ENCODE results near the gene SPTBN5.

Gene SPTBN5

DNA sequence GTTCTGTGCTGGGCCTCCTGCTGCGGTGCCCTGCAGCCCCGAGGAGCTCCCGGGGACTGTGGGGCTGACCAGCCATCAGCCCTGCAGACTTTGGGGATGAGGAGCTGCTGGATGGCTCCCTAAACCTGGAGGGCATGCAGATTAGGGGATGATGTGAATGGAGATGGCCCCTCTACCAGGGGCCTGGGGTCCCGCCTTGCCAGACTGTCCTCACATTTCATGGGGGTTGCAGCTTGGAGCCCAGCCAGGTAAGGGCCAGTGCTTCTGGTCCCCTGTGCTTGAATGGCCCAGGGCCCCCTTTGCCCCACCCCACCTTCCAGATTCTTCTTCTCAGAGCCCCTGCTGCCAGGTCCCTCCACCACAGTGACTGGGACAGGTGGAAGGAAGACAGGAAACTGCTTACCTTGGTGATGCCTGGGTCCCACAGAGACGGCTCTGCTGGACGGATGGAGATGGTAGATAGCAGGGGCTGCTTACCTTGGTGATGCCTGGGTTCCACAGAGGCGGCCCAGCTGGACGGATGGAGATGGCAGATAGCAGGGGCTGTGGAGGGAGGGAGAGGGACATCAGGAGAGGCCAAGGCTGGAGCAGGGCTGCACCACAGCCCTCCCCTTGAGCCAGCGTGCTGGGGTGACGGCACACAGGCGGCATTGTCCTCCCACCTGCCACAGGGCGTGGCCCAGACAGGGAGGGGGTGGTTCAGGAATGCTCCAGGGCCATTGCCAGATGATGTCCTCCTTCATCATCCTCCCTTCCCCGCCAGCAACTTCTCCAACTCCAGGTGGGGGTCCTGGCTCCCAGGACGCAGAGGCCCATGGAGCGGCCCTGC is at the start of gene SPTBN5:
Gene SPTBN5 (minus strand): TSS at position 632 of the 829 bp plus-strand sequence. CDS start 556 bp downstream, at position 76.
- DNase-seq: no peak

DNA sequence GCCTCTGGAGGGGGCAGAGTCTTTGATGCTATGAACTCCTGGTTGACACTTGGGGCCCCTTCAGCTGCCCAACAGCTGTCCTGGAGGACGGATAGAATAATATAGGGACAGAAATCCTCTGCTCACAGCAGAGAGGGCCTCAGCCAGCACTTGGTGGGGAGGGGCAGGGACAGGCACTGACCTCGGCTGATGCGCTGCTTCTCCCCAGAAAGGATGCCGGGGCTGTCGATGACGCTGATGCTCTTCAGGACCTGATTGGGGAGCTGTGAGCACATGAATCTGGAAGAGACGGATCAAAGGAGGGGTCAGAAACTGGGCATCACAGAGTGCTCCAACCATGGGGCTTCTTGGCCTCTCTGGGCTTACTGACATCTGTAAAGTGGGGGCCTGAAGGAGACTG is 49.0 kb upstream of the SPTBN5 start:
- no peak for DNase-seq

DNA sequence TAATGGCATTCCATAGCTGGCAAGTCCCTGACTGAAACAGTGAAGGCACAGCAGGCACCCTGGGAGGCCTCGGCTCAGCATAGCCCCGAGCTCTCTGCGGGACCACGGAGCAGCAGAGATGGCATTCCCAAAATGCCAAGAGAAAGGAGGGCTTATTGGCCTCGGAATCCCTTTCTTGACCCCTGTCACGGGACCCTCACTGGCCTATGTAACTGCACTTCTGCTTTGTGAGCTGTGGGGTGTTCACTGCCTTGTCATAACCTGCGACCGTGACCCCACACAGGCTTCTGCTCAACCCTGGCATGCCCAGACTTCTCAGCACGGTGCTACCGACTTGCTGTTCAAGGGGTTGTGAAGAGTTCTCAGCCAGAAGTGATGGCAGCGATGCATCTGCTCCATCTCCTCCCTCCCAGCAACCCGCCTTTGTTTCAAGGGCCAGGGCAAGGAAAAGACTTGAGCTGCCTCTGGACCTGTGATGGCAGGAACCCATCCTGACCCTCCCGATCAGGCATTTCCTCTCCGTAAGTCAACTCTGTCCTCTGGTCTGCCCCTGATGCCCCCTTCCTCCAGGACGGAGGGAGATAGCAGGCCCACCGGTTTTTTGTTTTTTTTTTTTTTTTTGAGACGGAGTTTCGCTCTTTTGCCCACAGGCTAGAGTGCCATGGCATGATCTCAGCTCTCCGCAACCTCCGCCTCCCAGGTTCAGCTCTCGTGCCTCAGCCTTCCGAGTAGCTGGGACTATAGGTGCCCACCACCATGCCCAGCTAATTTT is 48.0 kb upstream of the SPTBN5 start:
- no peak for DNase-seq

DNA sequence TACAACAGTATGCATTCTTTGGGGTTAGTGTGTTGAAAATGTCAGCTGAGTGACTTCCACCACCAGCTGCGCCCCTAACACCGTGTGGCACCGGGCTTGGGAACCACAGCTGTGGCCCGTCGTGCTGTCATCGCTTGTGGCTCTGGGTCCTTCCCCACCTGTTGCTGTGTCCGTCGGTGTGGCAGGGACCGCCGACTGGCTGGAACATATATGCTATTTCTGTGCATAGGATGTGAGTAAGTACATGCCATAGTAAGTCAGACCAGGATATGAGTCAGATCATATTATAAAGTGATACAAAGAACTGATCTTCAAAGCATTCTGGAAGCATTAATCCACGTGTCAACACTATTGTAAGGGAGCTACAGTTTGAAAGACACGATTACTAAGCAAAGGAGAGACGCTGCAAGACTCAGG is 46.6 kb upstream of the SPTBN5 start:
- peak in 1 of 2 donors; percentile 59 for DNase-seq

DNA sequence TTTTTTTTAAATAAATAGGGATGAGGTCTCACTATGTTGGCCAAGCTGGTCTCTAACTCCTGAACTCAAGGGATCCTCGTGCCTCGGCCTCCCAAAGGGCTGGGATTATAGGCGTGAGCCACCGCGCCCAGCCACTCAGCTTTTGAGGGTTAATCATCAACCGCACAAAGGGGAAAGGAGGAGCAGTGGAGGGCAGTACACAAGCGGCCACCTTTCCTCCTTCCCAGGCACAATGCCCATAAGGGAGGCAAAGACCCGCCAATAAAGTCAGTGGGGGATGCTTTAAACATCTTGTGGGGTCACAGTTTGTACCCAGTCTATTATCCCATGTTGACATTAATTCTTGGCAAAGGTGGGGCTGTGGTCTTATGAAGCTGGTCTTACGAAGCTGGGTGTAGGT is 46.1 kb upstream of the SPTBN5 start:
- DNase-seq: no peak

DNA sequence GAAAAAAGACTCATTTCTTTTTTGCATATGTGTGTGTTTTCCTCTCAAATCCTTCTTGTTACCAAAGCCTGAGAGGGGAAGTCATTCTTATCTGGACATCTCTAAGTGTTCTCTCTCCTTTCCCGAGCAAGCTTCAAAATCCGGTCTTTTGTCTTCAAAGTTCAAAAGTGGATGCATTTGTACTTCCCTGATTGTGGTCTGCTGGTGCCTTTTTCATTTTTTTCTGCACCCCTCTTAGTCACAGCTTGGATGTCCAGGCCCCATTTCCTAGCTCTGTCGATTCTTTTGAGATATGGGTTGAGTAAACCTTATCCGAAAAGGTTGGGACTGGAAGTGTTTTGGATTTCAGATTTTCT is 43.7 kb upstream of the SPTBN5 start:
- DNase-seq: peak in 1 of 2 donors; percentile 56

DNA sequence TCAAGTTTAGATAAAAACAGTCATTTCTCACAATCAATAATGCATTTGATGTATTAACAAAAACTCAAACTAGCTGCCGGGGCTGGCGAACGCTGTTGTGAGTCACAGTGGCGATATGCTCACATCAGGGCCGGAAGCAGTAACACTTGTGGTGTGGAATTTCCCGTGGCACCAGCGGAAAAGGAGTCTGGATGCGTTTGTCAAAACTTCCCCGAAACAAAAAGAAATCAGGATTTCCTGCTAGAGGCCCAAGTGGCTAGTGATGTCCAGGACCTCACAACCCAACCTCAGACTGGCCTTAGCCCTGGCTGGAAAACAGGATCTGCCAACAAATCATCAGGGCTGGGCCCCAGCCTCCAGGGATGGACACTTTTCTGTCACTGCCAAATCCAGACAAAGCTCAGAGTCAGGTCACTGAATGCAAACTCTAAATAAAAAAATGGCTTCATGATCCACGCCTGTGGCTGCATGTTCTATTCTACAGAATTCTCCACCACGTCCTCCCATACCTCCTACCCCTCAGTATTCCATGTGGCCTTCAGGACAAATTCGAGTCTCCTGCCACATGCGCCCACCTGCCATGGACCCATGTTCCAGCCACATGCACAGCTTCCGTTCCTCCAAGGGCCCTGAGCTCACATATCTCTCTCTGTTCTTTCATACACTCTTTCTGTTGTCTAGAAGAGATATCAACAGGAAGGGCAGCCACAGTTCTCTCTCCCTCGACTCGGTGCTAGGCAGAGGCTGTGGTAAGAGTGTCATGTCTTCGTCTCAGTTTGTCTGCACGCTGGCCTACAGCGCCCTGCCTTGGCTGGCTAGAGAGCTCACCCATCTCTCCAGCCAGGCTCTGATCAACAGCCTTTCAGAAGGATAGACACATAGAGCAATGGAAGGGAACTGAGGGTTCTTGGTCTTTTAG is 43.1 kb upstream of the SPTBN5 start:
- DNase-seq: no peak

DNA sequence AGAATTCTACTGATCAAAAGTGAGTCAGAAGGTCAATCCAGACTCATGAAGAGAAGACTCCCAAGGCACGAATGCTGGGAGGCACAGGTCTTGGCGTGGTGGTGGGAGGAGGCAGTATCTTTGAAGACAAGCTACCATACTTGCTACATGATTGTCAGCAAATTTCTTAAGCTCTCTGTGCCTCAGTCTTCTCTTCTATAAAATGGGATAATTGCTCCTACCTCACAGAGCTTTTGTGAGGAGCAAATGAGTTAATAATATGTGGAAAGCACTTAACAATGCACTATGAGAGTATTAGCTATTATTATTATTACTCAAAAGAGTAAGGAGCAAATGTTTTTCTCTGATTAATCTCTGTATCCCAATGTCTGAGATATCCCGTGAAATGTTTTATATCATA is 42.3 kb upstream of the SPTBN5 start:
- DNase-seq: no peak

DNA sequence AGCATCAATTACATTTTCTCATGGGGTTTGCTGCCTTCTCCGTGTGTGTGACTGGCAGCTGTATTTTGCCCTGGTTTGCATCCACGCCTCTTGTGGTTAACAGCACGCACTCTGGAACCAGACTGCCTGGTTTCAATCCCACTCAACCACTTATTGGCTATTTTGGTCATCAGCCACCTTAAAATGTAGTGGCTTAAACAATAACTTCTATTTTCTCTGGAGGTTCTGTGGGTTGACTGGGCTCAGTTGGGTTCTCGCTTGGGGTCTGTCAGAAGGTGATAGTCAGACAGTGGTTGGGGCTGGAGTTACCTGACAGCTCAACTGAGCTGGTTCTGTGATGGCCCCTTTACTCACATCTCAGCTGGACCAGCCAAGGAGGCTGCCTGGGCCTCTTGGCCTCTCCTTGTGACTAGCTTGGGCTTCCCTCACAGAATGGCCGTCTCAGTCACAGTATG is 41.7 kb upstream of the SPTBN5 start:
- DNase-seq: no peak

DNA sequence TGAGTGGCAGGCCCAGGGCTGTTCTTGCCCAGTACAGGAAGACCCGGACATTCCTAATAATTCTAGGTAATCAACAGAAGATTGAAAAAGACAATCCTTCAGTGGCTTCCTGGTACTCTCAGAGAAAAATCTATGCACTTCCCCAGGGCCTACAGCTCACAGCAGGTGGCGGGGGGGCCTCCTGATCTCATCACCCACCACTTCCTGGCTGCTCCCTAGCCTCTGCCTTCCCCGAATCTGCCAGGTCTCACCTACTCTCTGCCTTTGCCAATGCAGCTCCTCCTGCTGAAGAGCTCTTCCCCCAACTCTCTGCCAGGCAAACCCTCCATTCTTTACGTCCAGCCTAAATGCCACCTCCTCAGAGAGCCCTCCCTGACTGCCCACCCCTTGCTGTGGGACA is 41.0 kb upstream of the SPTBN5 start:
- DNase-seq: peak in 1 of 2 donors; percentile 32

DNA sequence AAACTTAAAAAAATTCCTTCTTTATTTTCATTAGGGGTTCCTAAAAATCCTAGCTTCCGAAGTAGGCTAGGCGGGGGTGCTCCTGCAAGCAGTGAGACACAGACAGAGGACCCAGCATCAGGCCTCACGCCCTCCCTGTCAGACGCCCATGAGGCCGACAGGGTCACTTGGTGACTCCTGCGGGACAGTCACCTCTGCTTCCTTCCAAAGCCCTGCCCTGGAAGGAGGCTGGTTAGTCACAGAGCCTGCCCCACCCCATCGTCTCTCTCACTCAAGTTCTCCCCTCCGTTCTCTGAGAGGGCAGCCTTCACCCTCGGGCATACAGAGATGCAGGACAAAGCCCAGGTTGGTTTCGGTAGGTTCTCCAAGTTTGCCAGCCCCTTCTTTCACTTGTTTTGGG is 39.9 kb upstream of the SPTBN5 start:
- no peak for DNase-seq

DNA sequence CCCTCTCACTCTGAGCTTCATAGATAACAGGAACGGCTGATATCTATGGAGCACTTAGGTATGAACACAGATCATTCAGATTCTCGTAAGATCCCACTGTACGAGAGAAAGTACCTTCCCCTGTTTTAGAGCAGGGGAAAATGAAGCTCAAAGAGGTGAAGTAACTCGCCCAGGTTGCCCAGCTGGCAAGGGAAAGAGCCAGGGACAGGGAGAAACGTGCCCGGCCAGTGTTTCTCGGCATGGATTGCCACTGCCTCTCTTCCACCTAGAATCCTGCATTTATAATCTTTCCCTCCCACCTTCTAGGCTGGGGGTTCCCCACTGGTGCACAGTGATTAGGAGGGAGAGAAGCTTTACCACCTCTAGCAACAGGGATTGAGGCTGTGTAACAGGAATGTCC is 39.5 kb upstream of the SPTBN5 start:
- no peak for DNase-seq

DNA sequence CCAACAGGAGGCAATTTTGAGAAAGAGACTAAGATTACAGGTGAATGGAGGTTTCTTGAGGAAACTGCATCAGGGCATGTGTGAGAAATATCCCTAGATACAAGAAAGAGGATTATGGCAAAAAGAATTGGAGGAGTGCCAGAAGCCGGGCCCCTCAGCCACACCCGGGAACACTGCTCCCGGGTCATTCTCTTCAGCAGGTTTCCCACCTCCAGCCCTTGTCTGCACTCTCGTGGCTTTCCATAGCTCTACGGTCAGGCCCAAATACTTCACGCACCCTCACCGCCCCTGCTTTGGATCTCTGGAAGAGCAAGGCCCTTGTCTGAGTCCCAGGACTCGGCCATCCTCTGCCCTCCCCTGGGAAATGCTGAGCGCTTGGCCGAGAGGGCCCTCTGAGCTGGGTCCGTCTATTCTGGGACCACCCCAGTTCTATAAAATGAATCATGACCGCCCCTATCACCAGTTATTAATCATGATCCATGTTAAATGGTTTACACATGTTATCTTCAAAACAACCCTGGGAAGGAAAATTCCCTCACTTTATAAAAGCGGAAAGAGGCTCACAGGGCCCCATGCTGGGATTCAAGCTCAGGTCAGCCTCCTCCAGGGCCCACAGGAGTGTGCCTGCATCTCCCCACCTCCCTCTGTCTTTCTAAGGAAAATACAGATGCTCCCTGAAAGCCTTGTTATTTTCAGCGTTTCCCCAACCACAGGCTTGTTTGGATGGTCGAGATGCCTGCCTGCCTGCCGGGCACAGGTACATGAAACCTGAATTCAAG is 38.8 kb upstream of the SPTBN5 start:
- DNase-seq: no peak

DNA sequence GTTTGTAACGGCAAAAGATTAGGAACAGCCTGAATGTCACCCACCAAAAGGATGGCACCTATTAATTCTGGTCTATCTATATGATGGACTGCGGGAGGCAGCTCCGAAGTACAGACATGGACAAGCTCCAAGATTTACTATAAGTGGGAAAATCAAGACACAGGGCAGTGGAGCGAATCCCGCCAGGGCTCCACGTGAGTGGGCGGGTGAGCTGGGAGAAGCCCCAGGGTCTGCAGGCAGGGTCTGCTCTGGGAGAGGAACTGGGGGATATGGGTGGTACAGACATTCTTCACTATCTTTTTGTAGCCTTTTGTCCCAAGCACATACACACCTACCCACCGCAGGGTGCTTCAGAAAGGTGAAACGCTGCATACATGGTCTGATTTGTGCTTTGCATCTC is 38.2 kb upstream of the SPTBN5 start:
- no peak for DNase-seq

DNA sequence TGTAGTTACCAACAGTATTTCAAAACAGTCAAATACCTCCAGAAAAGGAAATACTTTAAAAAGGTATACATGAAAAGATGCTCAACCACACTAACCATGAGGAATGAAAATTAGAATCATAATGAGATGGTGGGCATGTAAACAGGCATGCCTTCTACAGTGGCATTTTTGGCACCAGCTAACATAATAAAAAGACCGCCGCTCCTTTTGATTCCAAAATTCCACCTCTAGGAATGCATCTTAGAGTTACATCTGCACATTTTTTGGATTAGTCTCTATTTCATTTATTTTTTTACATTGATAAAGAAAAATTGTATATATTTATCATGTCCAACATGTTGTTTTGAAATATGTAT is 37.0 kb upstream of the SPTBN5 start:
- DNase-seq: no peak

DNA sequence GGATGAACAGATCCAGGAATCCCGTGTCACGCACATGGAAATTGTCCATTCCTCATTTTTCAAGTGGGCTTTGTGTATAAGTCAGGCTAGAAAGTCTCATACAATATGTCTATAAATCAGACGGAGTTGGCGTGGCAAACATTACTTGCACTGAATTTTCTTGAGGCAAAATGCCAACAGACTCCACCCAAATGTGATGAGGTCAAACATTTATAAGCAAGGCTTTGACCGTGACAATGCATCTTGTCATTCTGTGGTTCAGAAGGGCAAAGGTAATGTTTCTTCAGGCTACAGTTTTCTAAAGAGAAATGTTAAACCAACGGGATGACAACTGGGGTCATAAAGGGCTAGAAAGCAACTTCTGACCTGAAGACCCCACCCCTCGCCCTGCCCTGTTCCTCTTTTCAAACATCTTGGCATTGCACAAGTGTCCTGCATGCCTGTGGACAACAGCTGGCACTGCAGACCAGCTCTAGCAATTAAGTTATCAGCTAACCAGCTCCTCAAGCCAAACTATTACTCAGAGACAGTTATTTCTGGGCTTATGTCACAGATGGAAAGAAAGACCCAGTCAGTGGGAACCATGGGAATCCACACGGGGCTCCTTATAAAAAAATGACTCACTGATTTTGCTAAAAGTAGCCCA is 36.5 kb upstream of the SPTBN5 start:
- peak in 1 of 2 donors; percentile 16 for DNase-seq

DNA sequence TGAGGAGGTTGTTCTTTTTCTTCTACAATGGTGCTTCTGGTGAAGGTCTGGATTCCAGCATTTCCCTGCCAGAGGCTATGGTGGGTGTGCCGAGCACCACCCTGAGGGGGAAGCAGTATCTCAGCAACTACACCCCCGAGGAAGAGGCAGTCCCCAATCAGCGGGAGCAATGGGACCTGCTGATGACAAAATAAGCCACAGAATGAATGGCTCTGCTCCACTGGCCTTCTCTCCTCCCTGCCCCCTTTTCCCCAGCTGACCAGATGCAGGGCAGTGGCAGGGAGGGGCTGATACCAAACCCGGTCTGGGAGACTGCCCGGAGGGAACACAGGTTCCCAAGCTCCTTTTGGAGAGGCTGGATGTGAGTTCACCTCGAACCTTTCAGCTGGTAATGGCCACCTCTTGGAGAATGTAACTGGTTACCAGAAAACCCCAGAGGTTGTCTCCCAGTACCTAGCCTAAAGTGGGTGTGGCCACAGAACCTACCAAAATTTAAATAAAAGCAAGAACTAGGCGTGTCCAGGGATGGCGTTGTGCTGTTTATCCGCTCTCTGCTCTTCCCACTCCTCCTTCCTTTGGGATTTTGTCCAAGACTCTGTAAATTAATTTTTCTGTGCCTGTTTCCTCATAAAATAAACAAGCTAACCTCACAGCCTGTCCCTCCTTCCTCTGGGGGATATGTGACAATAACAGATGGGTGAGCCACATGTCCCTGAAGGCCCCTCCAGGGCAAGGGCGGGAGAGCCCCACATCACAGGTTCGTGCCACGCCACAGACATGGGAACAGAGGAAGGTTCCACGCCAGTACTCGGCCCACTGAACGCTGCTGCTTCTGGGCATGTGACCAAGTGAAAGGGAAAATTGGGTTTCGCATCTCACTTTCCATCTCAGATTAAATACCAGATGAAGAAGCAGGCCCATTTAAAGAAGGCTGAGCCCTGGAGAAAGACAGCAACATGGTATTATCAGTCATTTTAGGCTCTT is 35.1 kb upstream of the SPTBN5 start:
- DNase-seq: no peak

DNA sequence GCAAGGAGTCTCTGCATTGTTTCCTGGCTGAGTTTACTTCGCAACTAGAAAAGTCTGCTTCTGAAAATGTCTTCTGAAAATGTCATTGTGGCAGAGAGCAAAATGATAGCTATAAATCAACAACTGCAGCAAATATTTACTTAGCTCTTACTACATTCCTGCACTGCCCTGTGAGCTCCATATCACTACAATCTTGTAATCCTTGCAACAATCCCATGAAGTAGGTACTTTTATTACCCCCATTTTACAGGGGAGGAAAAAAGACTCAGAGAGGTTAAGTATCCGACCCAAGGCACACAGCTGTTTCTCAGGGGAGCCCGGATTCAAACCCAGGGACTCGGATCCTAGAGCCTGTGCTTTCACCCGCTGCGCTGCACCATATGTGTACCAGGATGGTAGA is 34.2 kb upstream of the SPTBN5 start:
- DNase-seq: no peak

DNA sequence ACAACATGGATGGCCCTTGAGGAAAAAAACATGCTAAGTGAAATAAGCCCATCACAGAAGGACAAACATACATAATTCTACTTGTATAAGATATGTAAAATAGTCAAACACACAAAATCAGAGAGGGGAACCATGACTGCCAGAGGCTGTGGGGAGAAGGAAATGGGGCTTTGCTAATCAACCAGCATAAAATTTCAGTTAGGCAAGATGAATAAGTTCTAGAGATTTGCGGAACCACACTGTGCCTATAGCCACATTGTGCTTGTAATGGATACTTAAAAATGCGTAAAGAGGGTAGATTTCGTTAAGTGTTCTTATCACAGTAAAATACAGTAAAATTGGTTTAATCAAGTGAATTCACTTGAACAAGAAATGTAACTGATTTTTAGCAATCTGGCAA is 33.7 kb upstream of the SPTBN5 start:
- no peak for DNase-seq

DNA sequence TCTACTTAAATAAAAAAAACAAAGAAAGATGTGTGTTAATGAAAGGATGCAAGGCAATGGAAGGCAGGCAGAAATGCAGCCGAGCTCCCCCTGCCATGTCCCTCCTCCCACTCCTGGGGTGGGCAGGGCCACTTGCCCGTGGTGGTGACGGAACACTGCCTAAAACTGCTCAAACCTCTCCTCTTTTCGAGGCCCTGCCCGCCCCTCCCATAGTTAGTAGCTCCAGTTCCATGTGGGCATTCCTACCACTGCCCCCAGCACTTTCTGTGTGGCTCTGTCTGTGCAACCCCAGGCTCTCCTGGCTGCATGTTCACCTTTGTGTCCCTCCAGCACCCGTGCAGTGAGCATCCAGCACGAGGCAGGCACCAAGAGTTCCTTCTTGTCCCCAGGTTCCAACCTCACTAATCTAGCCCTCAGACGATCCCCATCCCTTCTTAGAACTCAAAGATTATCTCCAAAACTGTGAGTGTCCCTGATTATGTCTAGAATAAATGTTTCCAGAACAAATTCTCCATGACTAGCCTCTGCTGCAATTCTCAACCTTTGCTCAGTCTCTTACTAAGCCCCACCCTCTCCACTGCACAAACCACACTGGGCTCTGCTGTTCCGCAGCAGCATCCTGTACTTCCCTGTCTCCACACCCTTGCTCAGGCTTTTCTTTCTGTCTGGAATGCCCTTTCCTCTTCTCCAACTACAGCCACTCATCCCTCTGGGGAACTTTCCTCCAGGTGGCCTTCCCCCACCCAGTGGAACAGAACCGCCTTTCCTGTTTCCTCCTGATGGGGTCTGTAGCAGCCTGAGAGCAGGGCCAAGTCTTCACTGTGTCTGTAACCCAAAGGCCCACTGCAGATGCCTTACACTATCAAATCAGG is 32.6 kb upstream of the SPTBN5 start:
- no peak for DNase-seq

All from bone marrow (tissue), 2 donors.